K562 (cell line): ENCODE results near the gene USPL1.

Experiments
- CBX5 ChIP-seq: IDR thresholded peaks from 2 replicates; pipeline ENCODE4 v1.6.1; 2014; ENCODE audit warnings: low read depth, borderline replicate concordance
- EZH2 ChIP-seq: IDR thresholded peaks from 2 replicates; pipeline ENCODE4 v1.6.1; 2012; ENCODE audit warnings: low read depth, mild to moderate bottlenecking, inconsistent platforms, low read length, borderline replicate concordance
- HNRNPL ChIP-seq: fragments of 200-400 bp; formaldehyde crosslinking; IDR thresholded peaks from 2 replicates; pipeline ENCODE4 v1.6.1; 2017; ENCODE audit warnings: low read depth, mild to moderate bottlenecking, low read length
- NR3C1 ChIP-seq: sonication (generic); formaldehyde crosslinking; IDR thresholded peaks from 2 replicates; pipeline ENCODE4 v1.8.1; 2022; ENCODE audit warnings: missing genetic modification reagents
- TRIM25 ChIP-seq: fragments of 450-650 bp; IDR thresholded peaks from 2 replicates; pipeline ENCODE4 v1.7.0; 2016; ENCODE audit warnings: borderline replicate concordance

DNA sequence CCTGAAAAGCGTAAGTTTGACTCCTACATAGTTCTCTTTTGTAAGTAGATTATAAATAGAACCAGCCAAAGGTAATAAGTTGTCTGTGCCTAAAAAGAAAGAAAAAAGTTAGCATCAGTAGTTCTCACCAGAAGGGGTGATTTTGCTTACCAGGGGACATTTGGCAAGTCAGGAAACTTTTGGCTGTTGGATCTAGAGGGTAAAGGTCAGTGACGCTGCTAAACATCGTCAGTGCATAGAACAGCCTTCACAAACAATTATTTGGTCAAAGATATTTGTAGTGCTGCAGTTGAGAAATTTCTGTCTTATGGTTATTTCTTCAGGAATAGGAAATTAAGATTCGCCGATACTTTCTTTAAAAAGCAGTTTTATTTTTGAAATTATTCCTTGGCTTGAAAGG lies 2.0 kb downstream of the USPL1 start:
- TF ChIP-seq TRIM25 (no peak), CBX5 (no peak), NR3C1 (CRISPR knock-in tag) (no peak), EZH2 (no peak), HNRNPL (no peak)
